ENCODE data around the gene BLM.

BLM gene

GRCh38 chr15:90701048-90701447, 16.1 kb upstream of the BLM start:
- H3F3A ChIP-seq (ENCODE audit: low read depth) = no peaks in the 10 kb centered on the region
- H3K4me3 ChIP-seq (ENCODE audit: low read length, poor library complexity, severe bottlenecking) = no peak overlapping the region
- H3K4me1 ChIP-seq (ENCODE audit: insufficient read depth, low read length, poor library complexity, severe bottlenecking) = peaks cover 6% of the 10 kb centered on the region
- H3K9me3 ChIP-seq (ENCODE audit: insufficient read depth, low read depth, low read length) = no peaks in the 10 kb centered on the region
- H3K79me2 ChIP-seq (ENCODE audit: insufficient read depth, low read length) = no peaks in the 10 kb centered on the region
- no peak overlapping the region for H3K9ac ChIP-seq (ENCODE audit: low read depth, low read length, poor library complexity, severe bottlenecking)
- no peaks in the 10 kb centered on the region for H4K20me1 ChIP-seq (ENCODE audit: insufficient read depth, low read length, poor library complexity, severe bottlenecking)
- TF ChIP-seq CTCF (conservative IDR thresholded peaks at IDR 0.05; ENCODE audit: low read length) = no peak
- no peak for TF ChIP-seq EZH2phosphoT487 (IDR thresholded peaks at IDR 0.05; ENCODE audit: borderline replicate concordance)
- no peak overlapping the region for H2AFZ ChIP-seq (ENCODE audit: low read length)
- H3K9me2 ChIP-seq (replicated peaks; ENCODE audit: low read depth, low read length) = no peaks in the 10 kb centered on the region
- H3K27me3 ChIP-seq (ENCODE audit: insufficient read depth, low read length, poor library complexity, severe bottlenecking) = no peaks in the 10 kb centered on the region
- no peak overlapping the region for H3K4me2 ChIP-seq (ENCODE audit: low read depth, low read length, poor library complexity, severe bottlenecking)
- no peaks in the 10 kb centered on the region for H3K36me3 ChIP-seq (ENCODE audit: insufficient read depth, low read length)

DNA sequence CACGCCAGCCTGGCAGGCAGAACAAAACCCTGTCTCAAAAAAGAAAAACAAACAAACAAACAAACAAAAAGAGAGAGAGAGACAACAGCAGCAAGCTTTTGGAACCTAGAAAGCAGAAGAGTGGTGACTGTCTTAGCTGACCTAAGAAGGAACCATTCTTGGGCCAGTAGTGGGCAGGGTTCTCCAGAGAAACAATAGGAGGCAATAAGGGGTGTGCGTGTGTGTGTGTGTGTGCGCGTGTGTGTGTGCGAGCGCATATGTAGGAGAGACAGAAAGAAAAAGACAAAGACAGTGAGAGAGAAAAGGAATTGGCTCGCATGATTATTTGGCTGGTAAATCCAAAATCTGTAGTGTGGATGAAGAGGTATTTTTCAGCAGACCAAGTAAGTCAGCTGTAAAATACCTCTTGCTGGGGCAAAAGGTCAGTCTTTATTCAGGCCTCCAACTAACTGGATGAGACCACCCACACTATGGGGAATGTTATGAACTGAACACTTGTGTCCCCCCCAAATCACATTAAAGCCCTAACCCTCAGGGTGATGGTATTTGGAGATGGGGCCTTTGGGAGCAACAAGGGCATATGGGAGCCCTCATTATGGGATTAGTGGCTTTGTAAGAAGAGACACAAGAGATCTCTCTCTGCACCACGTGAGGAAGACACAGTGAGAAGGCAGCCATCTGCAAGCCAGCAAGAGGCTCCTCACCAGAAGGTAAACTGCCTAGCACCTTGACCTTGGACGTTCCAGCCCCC, 15.1 kb upstream of the BLM start:
- H3K9me3 ChIP-seq (ENCODE audit: insufficient read depth, low read depth, low read length) = no peaks in the 10 kb centered on the region
- no peaks in the 10 kb centered on the region for H3F3A ChIP-seq (ENCODE audit: low read depth)
- no peak overlapping the region for H2AFZ ChIP-seq (ENCODE audit: low read length)
- H4K20me1 ChIP-seq (ENCODE audit: insufficient read depth, low read length, poor library complexity, severe bottlenecking) = no peaks in the 10 kb centered on the region
- H3K27me3 ChIP-seq (ENCODE audit: insufficient read depth, low read length, poor library complexity, severe bottlenecking) = no peaks in the 10 kb centered on the region
- no peaks in the 10 kb centered on the region for H3K79me2 ChIP-seq (ENCODE audit: insufficient read depth, low read length)
- H3K9me2 ChIP-seq (replicated peaks; ENCODE audit: low read depth, low read length) = no peaks in the 10 kb centered on the region
- no peak overlapping the region for H3K4me3 ChIP-seq (ENCODE audit: low read length, poor library complexity, severe bottlenecking)
- H3K4me2 ChIP-seq (ENCODE audit: low read depth, low read length, poor library complexity, severe bottlenecking) = no peak overlapping the region
- H3K9ac ChIP-seq (ENCODE audit: low read depth, low read length, poor library complexity, severe bottlenecking) = no peak overlapping the region
- H3K4me1 ChIP-seq (ENCODE audit: insufficient read depth, low read length, poor library complexity, severe bottlenecking) = peaks cover 4% of the 10 kb centered on the region
- TF ChIP-seq EZH2phosphoT487 (IDR thresholded peaks at IDR 0.05; ENCODE audit: borderline replicate concordance) (no peak), CTCF (conservative IDR thresholded peaks at IDR 0.05; ENCODE audit: low read length) (no peak)
- H3K36me3 ChIP-seq (ENCODE audit: insufficient read depth, low read length) = no peaks in the 10 kb centered on the region

- no peak for TF ChIP-seq EZH2phosphoT487 (IDR thresholded peaks at IDR 0.05; ENCODE audit: borderline replicate concordance)
- Histone ChIP-seq H4K20me1 (ENCODE audit: insufficient read depth, low read length, poor library complexity, severe bottlenecking) (no peaks in the 10 kb centered on the region), H3F3A (ENCODE audit: low read depth) (no peaks in the 10 kb centered on the region), H3K79me2 (ENCODE audit: insufficient read depth, low read length) (no peaks in the 10 kb centered on the region), H3K36me3 (ENCODE audit: insufficient read depth, low read length) (no peaks in the 10 kb centered on the region), H3K27me3 (ENCODE audit: insufficient read depth, low read length, poor library complexity, severe bottlenecking) (no peaks in the 10 kb centered on the region), H3K9ac (ENCODE audit: low read depth, low read length, poor library complexity, severe bottlenecking) (no peak overlapping the region), H3K4me2 (ENCODE audit: low read depth, low read length, poor library complexity, severe bottlenecking) (no peak overlapping the region), H2AFZ (ENCODE audit: low read length) (no peak overlapping the region), H3K4me1 (ENCODE audit: insufficient read depth, low read length, poor library complexity, severe bottlenecking) (no peaks in the 10 kb centered on the region), H3K9me2 (replicated peaks; ENCODE audit: low read depth, low read length) (no peaks in the 10 kb centered on the region), H3K4me3 (ENCODE audit: low read length, poor library complexity, severe bottlenecking) (no peak overlapping the region), H3K9me3 (ENCODE audit: insufficient read depth, low read depth, low read length) (no peaks in the 10 kb centered on the region)
Observed at GRCh38 chr15:90703455-90703854, 13.7 kb upstream of the BLM start.

- H3K27me3 ChIP-seq (ENCODE audit: insufficient read depth, low read length, poor library complexity, severe bottlenecking) = no peaks in the 10 kb centered on the region
Observed at GRCh38 chr15:90705212-90705611, 11.9 kb upstream of the BLM start.

More at GRCh38 chr15:90705212-90705611, 11.9 kb upstream of the BLM start:
- no peak overlapping the region for H3K4me3 ChIP-seq (ENCODE audit: low read length, poor library complexity, severe bottlenecking)
- no peak for TF ChIP-seq CTCF (conservative IDR thresholded peaks at IDR 0.05; ENCODE audit: low read length)
- TF ChIP-seq EZH2phosphoT487 (IDR thresholded peaks at IDR 0.05; ENCODE audit: borderline replicate concordance) = no peak
- H3K9me3 ChIP-seq (ENCODE audit: insufficient read depth, low read depth, low read length) = no peaks in the 10 kb centered on the region
- H3K4me1 ChIP-seq (ENCODE audit: insufficient read depth, low read length, poor library complexity, severe bottlenecking) = no peaks in the 10 kb centered on the region
- no peaks in the 10 kb centered on the region for H3K36me3 ChIP-seq (ENCODE audit: insufficient read depth, low read length)
- H3K9me2 ChIP-seq (replicated peaks; ENCODE audit: low read depth, low read length) = no peaks in the 10 kb centered on the region
- no peaks in the 10 kb centered on the region for H3F3A ChIP-seq (ENCODE audit: low read depth)
- H2AFZ ChIP-seq (ENCODE audit: low read length) = no peak overlapping the region
- H4K20me1 ChIP-seq (ENCODE audit: insufficient read depth, low read length, poor library complexity, severe bottlenecking) = no peaks in the 10 kb centered on the region
- no peak overlapping the region for H3K4me2 ChIP-seq (ENCODE audit: low read depth, low read length, poor library complexity, severe bottlenecking)
- H3K9ac ChIP-seq (ENCODE audit: low read depth, low read length, poor library complexity, severe bottlenecking) = no peak overlapping the region
- no peaks in the 10 kb centered on the region for H3K79me2 ChIP-seq (ENCODE audit: insufficient read depth, low read length)
